A549 (cell line): ENCODE data around the gene COX10. TPM values are rescaled to one million over a fixed set of nuclear protein-coding genes. Genes with fewer than 3 reads are reported as not detected.

Experiments
- ATAC-seq, 2 experiments: fragments of 200-7000 bp in 1 of 2; fragments of >200 bp in 1 of 2; cut with Nextera tagmentation in 1 of 2; cut with Tn5 transposase in 1 of 2; 3 replicates each; pipeline versions ENCODE4 v1.8.0 to v1.9.1; 2018 to 2020; ENCODE audit warnings: mild to moderate bottlenecking in 1 of 2, moderate library complexity in 1 of 2
- CTCF ChIA-PET: fragments of 300-600 bp; sonication (Branson Sonifier 250); formaldehyde crosslinking; extraction: SDS; loops from one replicate; lab custom pipeline; 2021; ENCODE audit warnings: antibody characterized with exemption, inconsistent platforms; lab: Yijun Ruan, JAX
- POLR2A ChIA-PET: fragments of 350-600 bp; formaldehyde crosslinking; extraction: SDS; loops from one replicate; lab custom pipeline; 2021; ENCODE audit warnings: antibody characterized with exemption, inconsistent platforms; lab: Yijun Ruan, JAX
- DNase-seq, 2 experiments: peaks; one replicate each; pipeline versions ENCODE4 v3.0.0 to v3.0.0-alpha.2; 2011 to 2016; ENCODE audit warnings: low read depth in 1 of 2, low spot score in 1 of 2
- FAIRE-seq: peaks from 2 replicates; lab custom pipeline; 2011; peaks lifted over from hg19 to GRCh38; lab: Jason Lieb, UNC
- H3K27ac ChIP-seq, 2 experiments: fragments of >200 bp; sonication (Bioruptor Twin); formaldehyde crosslinking; 3 replicates each; pipeline ENCODE4 v1.5.1; 2016 to 2017
- H3K4me1 ChIP-seq: fragments of >200 bp; sonication (Bioruptor Twin); formaldehyde crosslinking; 3 replicates; pipeline ENCODE4 v1.6.1; 2016
- H3K4me2 ChIP-seq: fragments of >200 bp; sonication (Bioruptor Twin); formaldehyde crosslinking; 3 replicates; pipeline ENCODE4 v1.6.1; 2016
- H3K4me3 ChIP-seq: fragments of >200 bp; sonication (Bioruptor Twin); formaldehyde crosslinking; 3 replicates; pipeline ENCODE4 v1.5.1; 2016
- H3K9me3 ChIP-seq: fragments of >200 bp; sonication (Bioruptor Twin); formaldehyde crosslinking; 3 replicates; pipeline ENCODE4 v1.6.1; 2016
- CBX2 ChIP-seq: fragments of 200-600 bp; sonication (generic); IDR thresholded peaks from 2 replicates; pipeline ENCODE4 v1.6.1; 2016; ENCODE audit warnings: low read depth, mild to moderate bottlenecking, borderline replicate concordance
- CBX8 ChIP-seq: fragments of 200-600 bp; sonication (generic); IDR thresholded peaks from 2 replicates; pipeline ENCODE4 v1.6.1; 2016
- CEBPB ChIP-seq, 2 experiments: fragments of >200 bp in 1 of 2; sonication (Bioruptor Twin) in 1 of 2; formaldehyde crosslinking in 1 of 2; IDR thresholded peaks; 2 replicates each; pipeline ENCODE4 v1.6.1; 2012 to 2016
- CHD4 ChIP-seq: fragments of 200-600 bp; sonication (generic); IDR thresholded peaks from 2 replicates; pipeline ENCODE4 v1.6.1; 2016; ENCODE audit warnings: antibody characterized with exemption, mild to moderate bottlenecking, borderline replicate concordance
- EP300 ChIP-seq, 2 experiments: fragments of >200 bp; sonication (Bioruptor Twin); formaldehyde crosslinking; IDR thresholded peaks; 2 replicates in 1 of 2; 3 replicates in 1 of 2; pipeline ENCODE4 v1.6.1; 2016 to 2017
- FOSB ChIP-seq: fragments of 250-450 bp; sonication (Bioruptor Pico); IDR thresholded peaks from 2 replicates; pipeline ENCODE4 v1.5.0; 2020; ENCODE audit warnings: mild to moderate bottlenecking, moderate library complexity
- FOXS1 ChIP-seq: fragments of 250-450 bp; sonication (Bioruptor Pico); IDR thresholded peaks from 2 replicates; pipeline ENCODE4 v1.5.0; 2020; ENCODE audit warnings: mild to moderate bottlenecking, moderate library complexity
- GATA3 ChIP-seq: IDR thresholded peaks from 2 replicates; pipeline ENCODE4 v1.6.1; 2012; ENCODE audit warnings: borderline replicate concordance
- HDAC2 ChIP-seq: fragments of 200-600 bp; sonication (generic); IDR thresholded peaks from 2 replicates; pipeline ENCODE4 v1.6.1; 2016
- HEYL ChIP-seq: fragments of 250-450 bp; sonication (Bioruptor Pico); IDR thresholded peaks from 2 replicates; pipeline ENCODE4 v1.8.0; 2021; ENCODE audit warnings: mild to moderate bottlenecking, moderate library complexity
- HOXA7 ChIP-seq: fragments of 250-450 bp; sonication (Bioruptor Pico); IDR thresholded peaks from 2 replicates; pipeline ENCODE4 v1.5.0; 2020; ENCODE audit warnings: mild to moderate bottlenecking, moderate library complexity
- HOXB13 ChIP-seq: fragments of 250-450 bp; sonication (Bioruptor Pico); IDR thresholded peaks from 2 replicates; pipeline ENCODE4 v1.5.0; 2020; ENCODE audit warnings: low read depth, mild to moderate bottlenecking, moderate library complexity
- HOXB5 ChIP-seq: fragments of 250-450 bp; sonication (Bioruptor Pico); IDR thresholded peaks from 2 replicates; pipeline ENCODE4 v1.5.0; 2020; ENCODE audit warnings: mild to moderate bottlenecking, moderate library complexity
- JUNB ChIP-seq: fragments of >200 bp; sonication (Bioruptor Twin); formaldehyde crosslinking; IDR thresholded peaks from 2 replicates; pipeline ENCODE4 v1.6.1; 2016
- KDM5A ChIP-seq: fragments of 200-600 bp; sonication (generic); IDR thresholded peaks from 2 replicates; pipeline ENCODE4 v1.6.1; 2016; ENCODE audit warnings: antibody characterized with exemption, mild to moderate bottlenecking
- MAFK ChIP-seq: fragments of 450-650 bp; IDR thresholded peaks from 2 replicates; pipeline ENCODE4 v1.6.1; 2014; ENCODE audit not compliant: partially characterized antibody
- NR3C1 ChIP-seq: fragments of >200 bp; sonication (Bioruptor Twin); formaldehyde crosslinking; IDR thresholded peaks from 3 replicates; pipeline ENCODE4 v1.6.1; 2017
- PHF8 ChIP-seq: fragments of 200-600 bp; sonication (generic); IDR thresholded peaks from 2 replicates; pipeline ENCODE4 v1.6.1; 2016; ENCODE audit warnings: low read depth, mild to moderate bottlenecking, antibody characterized with exemption, moderate library complexity, borderline replicate concordance
- POLR2AphosphoS2 ChIP-seq: conservative IDR thresholded peaks from 2 replicates; pipeline ENCODE4 v1.6.1; 2012; ENCODE audit warnings: low read length, improper control_type of control experiment, inconsistent platforms
- RAD21 ChIP-seq, 2 experiments: fragments of >200 bp in 1 of 2; sonication (Bioruptor Twin) in 1 of 2; formaldehyde crosslinking in 1 of 2; IDR thresholded peaks in 1 of 2; conservative IDR thresholded peaks in 1 of 2; 2 replicates in 1 of 2; 3 replicates in 1 of 2; pipeline ENCODE4 v1.6.1; 2012 to 2018; ENCODE audit warnings: inconsistent platforms in 1 of 2
- RCOR1 ChIP-seq: fragments of 150-350 bp; IDR thresholded peaks from 2 replicates; pipeline ENCODE4 v1.6.1; 2014; ENCODE audit warnings: antibody characterized with exemption, low read length, low read depth
- RFX5 ChIP-seq: fragments of 450-650 bp; IDR thresholded peaks from 2 replicates; pipeline ENCODE4 v1.7.1; 2014; ENCODE audit warnings: antibody characterized with exemption, mild to moderate bottlenecking, moderate library complexity
- SMC3 ChIP-seq: fragments of >200 bp; sonication (Bioruptor Twin); formaldehyde crosslinking; IDR thresholded peaks from 3 replicates; pipeline ENCODE4 v1.6.1; 2018; ENCODE audit warnings: inconsistent platforms
- TFCP2L1 ChIP-seq: fragments of 250-450 bp; sonication (Bioruptor Pico); IDR thresholded peaks from 2 replicates; pipeline ENCODE4 v1.5.0; 2021; ENCODE audit warnings: mild to moderate bottlenecking
- TP53 ChIP-seq: fragments of 250-450 bp; sonication (Bioruptor Pico); IDR thresholded peaks from 2 replicates; pipeline ENCODE4 v1.5.0; 2021; ENCODE audit warnings: mild to moderate bottlenecking, moderate library complexity
- ZC3H11A ChIP-seq: fragments of 450-650 bp; IDR thresholded peaks from 2 replicates; pipeline ENCODE4 v1.6.1; 2014; ENCODE audit warnings: antibody characterized with exemption, mild to moderate bottlenecking
- ZFP36 ChIP-seq: fragments of 450-650 bp; IDR thresholded peaks from 2 replicates; pipeline ENCODE4 v1.6.1; 2014; ENCODE audit warnings: borderline replicate concordance; ENCODE audit not compliant: partially characterized antibody
- ZSCAN20 ChIP-seq: fragments of 250-450 bp; sonication (Bioruptor Pico); IDR thresholded peaks from 2 replicates; pipeline ENCODE4 v1.8.0; 2022; ENCODE audit warnings: mild to moderate bottlenecking, moderate library complexity
- WGBS: methylation state at CpG from one replicate; pipeline ENCODE4 v1.1.6; 2017; ENCODE audit errors: missing lambda C conversion rate; 5-methylcytosine and 5-hydroxymethylcytosine counted together
- polyA plus RNA-seq, 4 experiments: library from polyadenylated mRNA; depleted of rRNA in 3 of 4; stranded (reverse); fragments of >200 nt; fragmentation: RNase III in 1 of 4; extraction: RNeasy Plus Mini Kit Qiagen cat#74134 plus additional on column Dnase treatment in 1 of 4; gene quantifications; 2 replicates in 3 of 4; 3 replicates in 1 of 4; pipeline ENCODE4 v1.2.3, GENCODE V29; 2011 to 2017
- TF ChIP-seq, protein P1 (sequence below): fragments of 250-450 bp; sonication (Bioruptor Pico); IDR thresholded peaks from 2 replicates; pipeline ENCODE4 v1.5.0; 2021; ENCODE audit warnings: mild to moderate bottlenecking, moderate library complexity, borderline replicate concordance
- TF ChIP-seq, protein P2 (sequence below): fragments of 150-350 bp; IDR thresholded peaks from 2 replicates; pipeline ENCODE4 v1.6.1; 2014; ENCODE audit warnings: low read depth, mild to moderate bottlenecking, low read length
- TF ChIP-seq, protein P3 (sequence below): fragments of >200 bp; sonication (Bioruptor Twin); formaldehyde crosslinking; IDR thresholded peaks from 2 replicates; pipeline ENCODE4 v1.6.1; 2016
- TF ChIP-seq, protein P4 (sequence below): fragments of >200 bp; sonication (Bioruptor Twin); formaldehyde crosslinking; IDR thresholded peaks from 3 replicates; pipeline ENCODE4 v1.5.1; 2016

The COX10 gene
- polyA plus RNA-seq, 2 of the 4 experiments (the other 2 are of a cell fraction): 15.1 to 25.8 TPM

DNA sequence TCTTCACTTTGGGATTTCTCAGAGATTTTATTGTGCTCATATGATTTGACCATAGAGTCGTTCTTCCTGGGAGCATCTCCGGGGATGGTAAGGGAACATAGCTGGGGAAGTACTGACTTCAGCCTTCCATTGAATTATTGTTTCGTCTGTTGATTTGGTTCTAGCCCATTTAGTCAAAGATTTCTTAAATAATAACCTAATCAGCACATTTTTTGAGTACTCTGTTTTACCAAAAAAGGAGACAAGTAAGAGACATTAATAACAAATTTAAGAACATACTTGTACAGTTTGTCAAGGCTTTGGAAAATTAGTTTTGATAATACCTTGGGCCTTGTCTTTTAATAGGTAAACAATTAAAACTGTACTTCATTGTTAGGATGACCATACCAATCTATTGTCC is 89.4 kb downstream of the COX10 start:
- DNase-seq (no peak), ATAC-seq (no peak), FAIRE-seq (peak; percentile 13)
- Histone ChIP-seq H3K4me3 (no peak overlapping the region), H3K4me2 (no peak overlapping the region), H3K4me1 (no peaks in the 10 kb centered on the region), H3K27ac (no peak overlapping the region), H3K9me3 (no peaks in the 10 kb centered on the region)
- TF ChIP-seq NR3C1: no peak
- TF ChIP-seq MAFK: peak; percentile 77
- CTCF ChIA-PET: no interaction called here
- WGBS: 69% methylated on average over 3 of the region's 3 CpGs
- POLR2A ChIA-PET: no interaction called here

DNA sequence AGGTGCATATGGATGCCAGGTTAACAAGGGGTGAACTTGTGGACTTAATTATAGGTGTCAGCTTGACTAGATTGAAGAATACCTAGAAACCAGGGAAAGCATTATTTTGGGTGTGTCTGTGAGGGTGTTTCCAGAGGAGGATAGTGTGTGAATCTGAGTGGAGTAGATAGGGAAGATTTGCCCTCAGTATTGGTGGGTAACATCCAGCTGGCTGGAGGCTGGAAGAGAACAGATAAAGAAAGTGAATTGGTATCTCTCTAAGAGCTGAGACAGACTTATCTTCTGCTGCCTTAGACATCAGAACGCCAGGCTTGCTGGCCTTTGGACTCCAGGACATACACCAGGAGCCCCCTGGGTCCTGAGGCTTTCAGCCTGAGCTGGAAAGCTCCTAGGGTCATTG is 92.1 kb downstream of the COX10 start:
- no peak for TF ChIP-seq POLR2AphosphoS2
- TF ChIP-seq KDM5A: no peak
- TF ChIP-seq JUNB: no peak
- no peak for TF ChIP-seq TP53 (CRISPR knock-in tag)
- no peak for TF ChIP-seq HDAC2
- TF ChIP-seq, protein P1, sequence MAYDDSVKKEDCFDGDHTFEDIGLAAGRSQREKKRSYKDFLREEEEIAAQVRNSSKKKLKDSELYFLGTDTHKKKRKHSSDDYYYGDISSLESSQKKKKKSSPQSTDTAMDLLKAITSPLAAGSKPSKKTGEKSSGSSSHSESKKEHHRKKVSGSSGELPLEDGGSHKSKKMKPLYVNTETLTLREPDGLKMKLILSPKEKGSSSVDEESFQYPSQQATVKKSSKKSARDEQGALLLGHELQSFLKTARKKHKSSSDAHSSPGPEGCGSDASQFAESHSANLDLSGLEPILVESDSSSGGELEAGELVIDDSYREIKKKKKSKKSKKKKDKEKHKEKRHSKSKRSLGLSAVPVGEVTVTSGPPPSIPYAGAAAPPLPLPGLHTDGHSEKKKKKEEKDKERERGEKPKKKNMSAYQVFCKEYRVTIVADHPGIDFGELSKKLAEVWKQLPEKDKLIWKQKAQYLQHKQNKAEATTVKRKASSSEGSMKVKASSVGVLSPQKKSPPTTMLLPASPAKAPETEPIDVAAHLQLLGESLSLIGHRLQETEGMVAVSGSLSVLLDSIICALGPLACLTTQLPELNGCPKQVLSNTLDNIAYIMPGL (CRISPR knock-in tag): no peak
- TF ChIP-seq HOXB5 (CRISPR knock-in tag): no peak
- TF ChIP-seq ZFP36: no peak
- TF ChIP-seq HOXB13 (CRISPR knock-in tag): no peak
- TF ChIP-seq HEYL (CRISPR knock-in tag): no peak
- no peak for TF ChIP-seq FOXS1 (CRISPR knock-in tag)
- no peak for TF ChIP-seq CHD4
- no peak for TF ChIP-seq RAD21 (conservative IDR thresholded peaks at IDR 0.05 in 1 of 2, IDR thresholded peaks at IDR 0.05 in 1 of 2)
- no peak for TF ChIP-seq CBX2
- TF ChIP-seq ZC3H11A: no peak
- no peak for TF ChIP-seq RFX5
- TF ChIP-seq ZSCAN20: no peak
- TF ChIP-seq, protein P2, sequence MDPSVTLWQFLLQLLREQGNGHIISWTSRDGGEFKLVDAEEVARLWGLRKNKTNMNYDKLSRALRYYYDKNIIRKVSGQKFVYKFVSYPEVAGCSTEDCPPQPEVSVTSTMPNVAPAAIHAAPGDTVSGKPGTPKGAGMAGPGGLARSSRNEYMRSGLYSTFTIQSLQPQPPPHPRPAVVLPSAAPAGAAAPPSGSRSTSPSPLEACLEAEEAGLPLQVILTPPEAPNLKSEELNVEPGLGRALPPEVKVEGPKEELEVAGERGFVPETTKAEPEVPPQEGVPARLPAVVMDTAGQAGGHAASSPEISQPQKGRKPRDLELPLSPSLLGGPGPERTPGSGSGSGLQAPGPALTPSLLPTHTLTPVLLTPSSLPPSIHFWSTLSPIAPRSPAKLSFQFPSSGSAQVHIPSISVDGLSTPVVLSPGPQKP: no peak
- no peaks in the 10 kb centered on the region for H3K4me1 ChIP-seq
- WGBS: 94% methylated on average over 1 of the region's 1 CpG
- H3K4me3 ChIP-seq: no peak overlapping the region
- no peak overlapping the region for H3K27ac ChIP-seq
- ATAC-seq: no peak
- DNase-seq: no peak
- no peak for FAIRE-seq
- ChIA-PET POLR2A (no interaction called here), CTCF (interaction anchor here (0.6 kb wide), 1 partner anchor 837 kb away, joined by 3 read pairs; no protein-coding TSS in a partner anchor)
- H3K9me3 ChIP-seq: no peaks in the 10 kb centered on the region
- no peak overlapping the region for H3K4me2 ChIP-seq

DNA sequence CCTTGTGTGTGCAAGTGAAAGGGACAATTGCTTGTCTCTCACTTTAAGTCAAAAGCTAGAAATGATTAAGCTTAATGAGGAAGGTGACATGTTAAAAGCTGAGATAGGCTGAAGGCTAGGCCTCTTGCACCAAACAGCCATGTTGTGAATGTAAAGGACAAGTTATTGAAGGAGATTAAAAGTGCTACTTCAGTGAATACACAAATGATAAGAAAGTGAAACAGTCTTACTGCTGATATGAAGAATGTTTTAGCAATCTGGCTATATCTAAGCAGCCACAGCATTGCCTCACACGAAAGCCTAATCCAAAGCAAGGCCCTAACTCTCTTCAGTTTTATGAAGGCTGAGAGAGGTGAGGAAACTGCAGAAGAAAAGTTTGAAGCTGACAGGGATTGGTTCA is 96.3 kb downstream of the COX10 start:
- H3K9me3 ChIP-seq: peaks cover 22% of the 10 kb centered on the region
- TF ChIP-seq CBX2: no peak
- no peak for TF ChIP-seq FOSB (CRISPR knock-in tag)
- TF ChIP-seq CBX8: no peak
- no peak for TF ChIP-seq CEBPB (IDR thresholded peaks at IDR 0.05)
- TF ChIP-seq TFCP2L1 (CRISPR knock-in tag): no peak
- TF ChIP-seq RCOR1: no peak
- no peak for TF ChIP-seq KDM5A
- TF ChIP-seq HOXA7: no peak
- TF ChIP-seq SMC3: no peak
- no peak for TF ChIP-seq GATA3
- no peak for TF ChIP-seq EP300 (IDR thresholded peaks at IDR 0.05)
- TF ChIP-seq, protein P3, sequence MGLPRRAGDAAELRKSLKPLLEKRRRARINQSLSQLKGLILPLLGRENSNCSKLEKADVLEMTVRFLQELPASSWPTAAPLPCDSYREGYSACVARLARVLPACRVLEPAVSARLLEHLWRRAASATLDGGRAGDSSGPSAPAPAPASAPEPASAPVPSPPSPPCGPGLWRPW: no peak
- no peak for TF ChIP-seq PHF8
- TF ChIP-seq, protein P4, sequence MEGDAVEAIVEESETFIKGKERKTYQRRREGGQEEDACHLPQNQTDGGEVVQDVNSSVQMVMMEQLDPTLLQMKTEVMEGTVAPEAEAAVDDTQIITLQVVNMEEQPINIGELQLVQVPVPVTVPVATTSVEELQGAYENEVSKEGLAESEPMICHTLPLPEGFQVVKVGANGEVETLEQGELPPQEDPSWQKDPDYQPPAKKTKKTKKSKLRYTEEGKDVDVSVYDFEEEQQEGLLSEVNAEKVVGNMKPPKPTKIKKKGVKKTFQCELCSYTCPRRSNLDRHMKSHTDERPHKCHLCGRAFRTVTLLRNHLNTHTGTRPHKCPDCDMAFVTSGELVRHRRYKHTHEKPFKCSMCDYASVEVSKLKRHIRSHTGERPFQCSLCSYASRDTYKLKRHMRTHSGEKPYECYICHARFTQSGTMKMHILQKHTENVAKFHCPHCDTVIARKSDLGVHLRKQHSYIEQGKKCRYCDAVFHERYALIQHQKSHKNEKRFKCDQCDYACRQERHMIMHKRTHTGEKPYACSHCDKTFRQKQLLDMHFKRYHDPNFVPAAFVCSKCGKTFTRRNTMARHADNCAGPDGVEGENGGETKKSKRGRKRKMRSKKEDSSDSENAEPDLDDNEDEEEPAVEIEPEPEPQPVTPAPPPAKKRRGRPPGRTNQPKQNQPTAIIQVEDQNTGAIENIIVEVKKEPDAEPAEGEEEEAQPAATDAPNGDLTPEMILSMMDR: no peak
- no peak for DNase-seq
- 94% methylated on average over 1 of the region's 1 CpG for WGBS
- no peak for ATAC-seq
- ChIA-PET CTCF (interaction anchor here (1.1 kb wide), 1 partner anchor 27 kb away, joined by 3 read pairs; no protein-coding TSS in a partner anchor), POLR2A (no interaction called here)
- no peak overlapping the region for H3K27ac ChIP-seq
- no peak overlapping the region for H3K4me3 ChIP-seq
- no peak for FAIRE-seq
- H3K4me2 ChIP-seq: no peak overlapping the region
- no peaks in the 10 kb centered on the region for H3K4me1 ChIP-seq
